ENCODE measurements around the gene UAP1L1. TPM values are rescaled to one million over a fixed set of nuclear protein-coding genes. Genes with fewer than 3 reads are reported as not detected.

Gene UAP1L1
- total RNA-seq (2011; cell fraction: chromatin; rRNA removed; ENCODE audit: low replicate concordance), result 10.1 and 23.7 TPM in 2 replicates
- total RNA-seq (2011; cell fraction: nucleolus; rRNA removed), result 16.3 and 18.0 TPM in 2 replicates
- 9.3 and 10.3 TPM in 2 replicates for total RNA-seq (2011; cell fraction: nucleoplasm; rRNA removed)
- total RNA-seq (2014; rRNA removed), result 3.7 and 5.1 TPM in 2 replicates
- total RNA-seq (2014; rRNA removed; fragmentation: Illumina TruSeq; extraction: Trizol), result 1.5 and 1.6 TPM in 2 replicates
- total RNA-seq (2015; rRNA removed; fragmentation: Illumina TruSeq; extraction: Trizol), result 5.1 and 5.2 TPM in 2 replicates
- total RNA-seq (2021), result 8.6 and 8.8 TPM in 2 replicates
- polyA plus RNA-seq (2011; rRNA removed), result 1.5 and 3.0 TPM in 2 replicates
- 2.4 and 2.6 TPM in 2 replicates for polyA plus RNA-seq (2011; cell fraction: cytosol; rRNA removed)
- polyA plus RNA-seq (2011; cell fraction: nucleus; rRNA removed), result 17.8 and 18.3 TPM in 2 replicates
- polyA plus RNA-seq (2012), result 6.6 and 13.1 TPM in 2 replicates
- polyA plus RNA-seq (2014; fragmentation: Illumina TruSeq; extraction: Trizol), result 5.2 and 5.3 TPM in 2 replicates
- polyA plus RNA-seq (2014; fragmentation: Nextera tagmentation; extraction: Ambion mirVana), result under 1 TPM; 0.20 to 0.29 TPM
- 5.0 and 7.1 TPM in 2 replicates for polyA plus RNA-seq (2014; rRNA removed)
- polyA minus RNA-seq (2011; rRNA and poly(A)+ RNA removed), result 0.69 and 0.74 TPM in 2 replicates
- 1.4 and 1.5 TPM in 2 replicates for polyA minus RNA-seq (2011; cell fraction: cytosol; rRNA and poly(A)+ RNA removed)
- polyA minus RNA-seq (2011; cell fraction: nucleus; rRNA and poly(A)+ RNA removed), result 3.0 and 4.1 TPM in 2 replicates
- Bru-seq, nascent RNA, result percentile 53 among the genes with signal in this experiment
- percentile 51 among the genes with signal in this experiment for BruChase-seq, experiment 1, labeled RNA remaining after a 2-hour chase
- percentile 64 among the genes with signal in this experiment for BruChase-seq, experiment 2, labeled RNA remaining after a 6-hour chase
- long read RNA-seq, experiment 1, partial matches to known transcripts, result 5 of 11 reads
- long read RNA-seq, experiment 1, other reads (novel, unspliced or antisense), result 2 of 11 reads
- long read RNA-seq, experiment 2, partial matches to known transcripts, result 8 of 15 reads
- long read RNA-seq, experiment 2, other reads (novel, unspliced or antisense), result 3 of 15 reads
- long read RNA-seq, experiment 3, partial matches to known transcripts, result 2 of 2 reads
- long read RNA-seq, experiment 3, other reads (novel, unspliced or antisense), result 0 of 2 reads

- Histone ChIP-seq H3K9me1 (ENCODE audit: control insufficient read depth, insufficient read depth, low read length) (no peaks in the 10 kb centered on the region), H3K27me3 (ENCODE audit: control insufficient read depth in 2 of 2, insufficient read depth in 2 of 2, low read length in 2 of 2) (no peaks in the 10 kb centered on the region), H3K4me3 (peak within 1 kb of the TSS; percentile 42), H3K36me3 (ENCODE audit: control insufficient read depth, insufficient read depth, low read length) (peaks cover 10% of the 10 kb centered on the region; the same call in 1 of the 3 replicates), H3K9ac (ENCODE audit: insufficient read depth in 1 of 2, low read depth in 2 of 2, low read length in 2 of 2) (peak within 1 kb of the TSS; percentile 38 to 89; a peak in 3 of 4 replicates), H3K9me3 (replicated peaks; ENCODE audit: control insufficient read depth, insufficient read depth, low read depth, low read length) (no peaks in the 10 kb centered on the region), H3K27ac (ENCODE audit: extremely low read depth, low read depth, low read length) (peak within 1 kb of the TSS; percentile 19; the same call in 1 of the 3 replicates), H4K20me1 (replicated peaks; ENCODE audit: control insufficient read depth, insufficient read depth, low read length) (no peaks in the 10 kb centered on the region), H3K4me2 (ENCODE audit: insufficient read depth, low read length) (peak within 1 kb of the TSS; percentile 52; the same call in 1 of the 2 replicates), H2AFZ (ENCODE audit: low read depth, low read length) (no peak within 1 kb of the TSS), H3K79me2 (ENCODE audit: control insufficient read depth, insufficient read depth, low read length) (no peaks in the 10 kb centered on the region; the same call in 2 of the 3 replicates), H3K4me1 (replicated peaks in 1 of 2; ENCODE audit: control insufficient read depth in 2 of 2, insufficient read depth in 2 of 2, low read length in 2 of 2) (peaks cover 17 to 71% of the 10 kb centered on the region in 2 experiments)
- no TSS peak for BruUV-seq (replicated peaks)
- ChIA-PET POLR2A (interaction anchor here (0.6 to 1.2 kb wide), 2 partner anchors 12 to 165 kb away, joined by 3 read pairs; no protein-coding TSS in a partner anchor), CTCF (ENCODE audit: low intra/inter-chr PET ratio) (no interaction called here)
- in situ Hi-C loops (cut with MboI) (no loop called here), intact Hi-C loops (cut with micrococcal nuclease) (no loop called here)
- no peak for FAIRE-seq
- peak; percentile 42 to 66 (median 62) for DNase-seq (ENCODE audit: extremely low read depth in 1 of 4, low spot score in 3 of 4)
- peak; percentile 59 for ATAC-seq
- 62% methylated on average over 9 of the region's 87 CpGs for WGBS (ENCODE audit: insufficient coverage, low coverage, missing lambda C conversion rate)
- peak; percentile 48 for TF ChIP-seq HMGN3 (IDR thresholded peaks at IDR 0.05; ENCODE audit: borderline replicate concordance, extremely low read depth, insufficient read length, low read depth, low read length)
- no peak for TF ChIP-seq DACH1 (IDR thresholded peaks at IDR 0.05; ENCODE audit: partially characterized antibody)
- no peak for TF ChIP-seq ZNF766 (CRISPR knock-in tag; conservative IDR thresholded peaks at IDR 0.05)
- TF ChIP-seq RBFOX2 (IDR thresholded peaks at IDR 0.05; ENCODE audit: low read depth, low read length), result 0 out of 2 replicates have a peak, but pooled peaks have one; percentile 15
- TF ChIP-seq KDM2B (CRISPR knock-in tag; IDR thresholded peaks at IDR 0.05), result no peak
- no peak for TF ChIP-seq ZNF277 (CRISPR knock-in tag; IDR thresholded peaks at IDR 0.05; ENCODE audit: borderline replicate concordance)
- TF ChIP-seq BHLHE40 (IDR thresholded peaks at IDR 0.05; ENCODE audit: low read length), result peak; percentile 74
- peak in 1 of 2 experiments; percentile 41 for TF ChIP-seq E2F6 (IDR thresholded peaks at IDR 0.05; ENCODE audit: borderline replicate concordance in 1 of 2, extremely low read depth in 1 of 2, insufficient read depth in 1 of 2, insufficient read length in 1 of 2, low read depth in 1 of 2, low read length in 1 of 2, poor library complexity in 1 of 2, severe bottlenecking in 1 of 2)
- TF ChIP-seq SIX5 (IDR thresholded peaks at IDR 0.05; ENCODE audit: borderline replicate concordance in 1 of 2, insufficient read depth in 1 of 2, low read depth in 1 of 2, low read length in 2 of 2), result no peak
- no peak for TF ChIP-seq CREB1 (IDR thresholded peaks at IDR 0.05)
- no peak for TF ChIP-seq CREB1 (CRISPR knock-in tag; IDR thresholded peaks at IDR 0.05)
Observed at GRCh38 chr9:137077010-137077747, at the start of gene UAP1L1. UAP1L1 (plus strand) TSS chr9:137077517; CDS start chr9:137077533, 16 bp downstream.

Measured in K562 (cell line).